K562 (cell line): ENCODE data around the gene NR1I3. TPM values are rescaled to one million over a fixed set of nuclear protein-coding genes. Genes with fewer than 3 reads are reported as not detected.
A peak's percentile ranks its signal among the peaks of the same experiment; 100 is the strongest.

Experiments used
- CHD4 ChIP-seq: fragments of 200-600 bp; sonication (generic); IDR thresholded peaks from 3 replicates; pipeline ENCODE4 v1.6.1; 2012; ENCODE audit warnings: low read depth, mild to moderate bottlenecking, mixed read lengths, low read length, inconsistent platforms; ENCODE audit not compliant: insufficient read depth, insufficient replicate concordance, poor library complexity, severe bottlenecking
- CTBP1 ChIP-seq: fragments of 450-650 bp; IDR thresholded peaks from 2 replicates; pipeline ENCODE4 v1.6.1; 2016; ENCODE audit warnings: borderline replicate concordance
- ELF1 ChIP-seq: fragments of 200-800 bp; sonication (Bioruptor generic); IDR thresholded peaks from 2 replicates; pipeline ENCODE4 v1.6.1; 2016; ENCODE audit warnings: missing genetic modification characterization, missing compliant biosample characterization
- EP400 ChIP-seq: fragments of 450-650 bp; IDR thresholded peaks from 2 replicates; pipeline ENCODE4 v1.6.1; 2017; ENCODE audit warnings: antibody characterized with exemption, mild to moderate bottlenecking, moderate library complexity
- GABPB1 ChIP-seq: sonication (generic); formaldehyde crosslinking; IDR thresholded peaks from 2 replicates; pipeline ENCODE4 v1.8.0; 2022; ENCODE audit warnings: mild to moderate bottlenecking, missing genetic modification reagents
- HEY1 ChIP-seq: fragments of 250-450 bp; sonication (Bioruptor Pico); IDR thresholded peaks from 2 replicates; pipeline ENCODE4 v1.5.0; 2020; ENCODE audit warnings: mild to moderate bottlenecking, moderate library complexity, borderline replicate concordance
- KDM1A ChIP-seq, 2 experiments: fragments of 450-650 bp; IDR thresholded peaks; 2 replicates each; pipeline ENCODE4 v1.6.1; 2016; ENCODE audit warnings: mild to moderate bottlenecking in 2 of 2
- MEF2A ChIP-seq: IDR thresholded peaks from 2 replicates; pipeline ENCODE4 v1.6.1; 2011; ENCODE audit warnings: low read depth, mild to moderate bottlenecking, low read length, moderate library complexity; ENCODE audit not compliant: control insufficient read depth
- NONO ChIP-seq, 2 experiments: fragments of 200-400 bp in 1 of 2; fragments of 450-650 bp in 1 of 2; formaldehyde crosslinking in 1 of 2; IDR thresholded peaks; 2 replicates each; pipeline ENCODE4 v1.6.1; 2017; ENCODE audit warnings: low read depth in 2 of 2, mild to moderate bottlenecking in 2 of 2, moderate library complexity in 2 of 2, low read length in 1 of 2
- PKNOX1 ChIP-seq: fragments of 450-650 bp; IDR thresholded peaks from 2 replicates; pipeline ENCODE4 v1.6.1; 2016
- SMARCA4 ChIP-seq: fragments of 450-650 bp; IDR thresholded peaks from 2 replicates; pipeline ENCODE4 v1.6.1; 2016
- TEAD1 ChIP-seq, 2 experiments: fragments of 450-650 bp in 1 of 2; sonication (generic) in 1 of 2; formaldehyde crosslinking; IDR thresholded peaks; 2 replicates each; pipeline versions ENCODE4 v1.4.0 to v1.8.0; 2020 to 2022; ENCODE audit warnings: mild to moderate bottlenecking in 2 of 2, missing genetic modification reagents in 1 of 2
- TEAD4 ChIP-seq, 2 experiments: sonication (generic) in 1 of 2; formaldehyde crosslinking in 1 of 2; IDR thresholded peaks; 2 replicates each; pipeline versions ENCODE4 v1.6.1 to v1.8.0; 2012 to 2022; ENCODE audit warnings: borderline replicate concordance in 1 of 2, inconsistent platforms in 1 of 2, low read length in 1 of 2, mild to moderate bottlenecking in 1 of 2, missing genetic modification reagents in 1 of 2
- ZNF263 ChIP-seq: sonication (generic); formaldehyde crosslinking; IDR thresholded peaks from 2 replicates; pipeline ENCODE4 v1.8.0; 2022; ENCODE audit warnings: mild to moderate bottlenecking, missing genetic modification reagents, borderline replicate concordance
- ZNF592 ChIP-seq: fragments of 450-650 bp; IDR thresholded peaks from 2 replicates; pipeline ENCODE4 v1.6.1; 2017; ENCODE audit warnings: antibody characterized with exemption, mild to moderate bottlenecking
- polyA plus RNA-seq, 8 experiments: library from polyadenylated mRNA; depleted of rRNA in 4 of 8; stranded (reverse) in 5 of 8; unstranded in 3 of 8; fragments of >200 nt; fragmentation: Nextera tagmentation in 2 of 8; fragmentation: Illumina TruSeq in 1 of 8; extraction: Ambion mirVana in 2 of 8; extraction: Trizol in 1 of 8; gene quantifications; 2 replicates each; pipeline versions ENCODE4 v1.2.1 to v1.2.3, GENCODE V29; 2011 to 2014; ENCODE audit warnings: inconsistent platforms in 1 of 8, missing spikeins in 1 of 8
- total RNA-seq, 7 experiments: library from RNA; depleted of rRNA in 6 of 7; stranded (reverse); fragments of >200 nt in 6 of 7; fragmentation: Illumina TruSeq in 2 of 7; extraction: Trizol in 2 of 7; gene quantifications; 2 replicates each; pipeline versions ENCODE4 v1.2.1 to v1.2.3, GENCODE V29; 2011 to 2021; ENCODE audit warnings: low replicate concordance in 1 of 7
- TF ChIP-seq, protein P1 (sequence below): fragments of 250-450 bp; sonication (Bioruptor Pico); IDR thresholded peaks from 2 replicates; pipeline ENCODE4 v1.5.1; 2021; ENCODE audit warnings: mild to moderate bottlenecking
- TF ChIP-seq, protein P2 (sequence below): fragments of 250-450 bp; sonication (Bioruptor Pico); IDR thresholded peaks from 2 replicates; pipeline ENCODE4 v1.4.0; 2020; ENCODE audit warnings: mild to moderate bottlenecking

The NR1I3 gene
- total and polyA plus RNA-seq, 9 of the 15 experiments (the other 6 are each of a cell fraction or from before 2014, with no cell fraction given) = 0.11 TPM; not detected in 8

DNA sequence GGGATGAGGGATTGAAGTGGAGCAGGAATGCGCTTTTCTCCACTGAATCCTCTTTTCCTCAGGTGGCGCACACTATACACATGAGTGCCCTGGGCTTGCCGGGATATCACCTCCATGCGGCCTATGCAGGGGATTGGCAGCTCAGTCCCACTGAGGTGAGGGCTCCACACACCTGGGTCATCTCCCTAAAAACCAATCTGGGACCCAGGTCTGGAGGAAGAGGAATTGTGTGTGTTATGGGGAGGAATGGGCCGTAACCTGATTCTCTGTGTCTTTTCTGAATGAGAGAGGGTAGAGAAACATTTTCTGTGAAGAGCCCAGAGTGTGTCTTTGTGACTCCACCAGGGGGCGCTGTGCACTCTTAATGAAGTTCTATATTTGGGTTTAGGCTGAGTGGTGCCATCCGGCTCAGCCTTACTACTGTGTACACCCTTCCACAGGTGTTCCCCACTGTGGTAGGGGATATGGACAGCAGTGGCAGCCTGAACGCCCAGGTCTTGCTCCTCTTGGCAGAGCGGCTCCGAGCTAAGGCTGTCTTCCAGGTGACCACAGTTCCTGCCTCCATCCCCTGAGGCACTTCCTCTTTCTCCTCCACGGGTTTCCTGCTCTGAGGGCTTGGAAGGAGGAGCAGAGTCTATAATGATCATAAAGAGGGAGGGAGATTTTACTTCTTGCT, 10.7 kb downstream of the NR1I3 start (continued):
- TF ChIP-seq ZNF592 (peak; percentile 37; the same call in 1 of the 2 replicates), ZNF263 (CRISPR knock-in tag) (peak; percentile 64; the same call in 1 of the 2 replicates), TEAD1 (CRISPR knock-in tag; IDR thresholded peaks at IDR 0.05) (0 out of 4 replicates have a peak, but pooled peaks of 1 of the 2 experiments have one; percentile 44), PKNOX1 (peak; percentile 9; the same call in 1 of the 2 replicates), TEAD4 (IDR thresholded peaks at IDR 0.05; ENCODE audit: low read length) (peak; percentile 36; the same call in 1 of the 2 replicates), TEAD4 (CRISPR knock-in tag; IDR thresholded peaks at IDR 0.05; ENCODE audit: borderline replicate concordance) (no peak), MEF2A (peak; percentile 87), CHD4 (no peak), CTBP1 (peak; percentile 86), HEY1 (CRISPR knock-in tag) (no peak), EP400 (peak; percentile 46; the same call in 1 of the 2 replicates), KDM1A (IDR thresholded peaks at IDR 0.05) (no peak), ELF1 (tag) (peak; percentile 48; the same call in 1 of the 2 replicates), NONO (IDR thresholded peaks at IDR 0.05; ENCODE audit: low read depth in 2 of 2, low read length in 1 of 2) (peak in 1 of 2 experiments; percentile 62; a peak in 1 of 4 replicates), SMARCA4 (peak; percentile 63), GABPB1 (peak; percentile 65)
- TF ChIP-seq, protein P1, sequence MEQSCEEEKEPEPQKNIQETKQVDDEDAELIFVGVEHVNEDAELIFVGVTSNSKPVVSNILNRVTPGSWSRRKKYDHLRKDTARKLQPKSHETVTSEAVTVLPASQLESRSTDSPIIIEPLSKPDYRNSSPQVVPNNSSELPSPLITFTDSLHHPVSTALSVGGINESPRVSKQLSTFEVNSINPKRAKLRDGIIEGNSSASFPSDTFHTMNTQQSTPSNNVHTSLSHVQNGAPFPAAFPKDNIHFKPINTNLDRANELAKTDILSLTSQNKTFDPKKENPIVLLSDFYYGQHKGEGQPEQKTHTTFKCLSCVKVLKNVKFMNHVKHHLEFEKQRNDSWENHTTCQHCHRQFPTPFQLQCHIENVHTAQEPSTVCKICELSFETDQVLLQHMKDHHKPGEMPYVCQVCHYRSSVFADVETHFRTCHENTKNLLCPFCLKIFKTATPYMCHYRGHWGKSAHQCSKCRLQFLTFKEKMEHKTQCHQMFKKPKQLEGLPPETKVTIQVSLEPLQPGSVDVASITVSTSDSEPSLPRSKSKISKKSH (CRISPR knock-in tag) = no peak
- TF ChIP-seq, protein P2, sequence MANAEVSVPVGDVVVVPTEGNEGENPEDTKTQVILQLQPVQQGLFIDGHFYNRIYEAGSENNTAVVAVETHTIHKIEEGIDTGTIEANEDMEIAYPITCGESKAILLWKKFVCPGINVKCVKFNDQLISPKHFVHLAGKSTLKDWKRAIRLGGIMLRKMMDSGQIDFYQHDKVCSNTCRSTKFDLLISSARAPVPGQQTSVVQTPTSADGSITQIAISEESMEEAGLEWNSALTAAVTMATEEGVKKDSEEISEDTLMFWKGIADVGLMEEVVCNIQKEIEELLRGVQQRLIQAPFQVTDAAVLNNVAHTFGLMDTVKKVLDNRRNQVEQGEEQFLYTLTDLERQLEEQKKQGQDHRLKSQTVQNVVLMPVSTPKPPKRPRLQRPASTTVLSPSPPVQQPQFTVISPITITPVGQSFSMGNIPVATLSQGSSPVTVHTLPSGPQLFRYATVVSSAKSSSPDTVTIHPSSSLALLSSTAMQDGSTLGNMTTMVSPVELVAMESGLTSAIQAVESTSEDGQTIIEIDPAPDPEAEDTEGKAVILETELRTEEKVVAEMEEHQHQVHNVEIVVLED (CRISPR knock-in tag) = no peak
